GM21528 (cell line): Measurements from ENCODE around the gene KRTAP10-6.
"Not testable (repeated sequence)": the region's sequence is repeated elsewhere in the genome, so short reads cannot be mapped to it uniquely, and the experiment has no call there.

Source experiments
- ATAC-seq: cut with Tn5 transposase; IDR thresholded peaks from one replicate; pipeline ENCODE4 v1.9.1; 2021; ENCODE audit warnings: mild to moderate bottlenecking, moderate library complexity; ENCODE audit not compliant: unreplicated experiment, low FRiP score

Gene KRTAP10-6, protein sequence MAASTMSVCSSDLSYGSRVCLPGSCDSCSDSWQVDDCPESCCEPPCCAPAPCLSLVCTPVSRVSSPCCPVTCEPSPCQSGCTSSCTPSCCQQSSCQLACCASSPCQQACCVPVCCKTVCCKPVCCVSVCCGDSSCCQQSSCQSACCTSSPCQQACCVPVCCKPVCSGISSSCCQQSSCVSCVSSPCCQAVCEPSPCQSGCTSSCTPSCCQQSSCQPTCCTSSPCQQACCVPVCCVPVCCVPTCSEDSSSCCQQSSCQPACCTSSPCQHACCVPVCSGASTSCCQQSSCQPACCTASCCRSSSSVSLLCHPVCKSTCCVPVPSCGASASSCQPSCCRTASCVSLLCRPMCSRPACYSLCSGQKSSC

DNA sequence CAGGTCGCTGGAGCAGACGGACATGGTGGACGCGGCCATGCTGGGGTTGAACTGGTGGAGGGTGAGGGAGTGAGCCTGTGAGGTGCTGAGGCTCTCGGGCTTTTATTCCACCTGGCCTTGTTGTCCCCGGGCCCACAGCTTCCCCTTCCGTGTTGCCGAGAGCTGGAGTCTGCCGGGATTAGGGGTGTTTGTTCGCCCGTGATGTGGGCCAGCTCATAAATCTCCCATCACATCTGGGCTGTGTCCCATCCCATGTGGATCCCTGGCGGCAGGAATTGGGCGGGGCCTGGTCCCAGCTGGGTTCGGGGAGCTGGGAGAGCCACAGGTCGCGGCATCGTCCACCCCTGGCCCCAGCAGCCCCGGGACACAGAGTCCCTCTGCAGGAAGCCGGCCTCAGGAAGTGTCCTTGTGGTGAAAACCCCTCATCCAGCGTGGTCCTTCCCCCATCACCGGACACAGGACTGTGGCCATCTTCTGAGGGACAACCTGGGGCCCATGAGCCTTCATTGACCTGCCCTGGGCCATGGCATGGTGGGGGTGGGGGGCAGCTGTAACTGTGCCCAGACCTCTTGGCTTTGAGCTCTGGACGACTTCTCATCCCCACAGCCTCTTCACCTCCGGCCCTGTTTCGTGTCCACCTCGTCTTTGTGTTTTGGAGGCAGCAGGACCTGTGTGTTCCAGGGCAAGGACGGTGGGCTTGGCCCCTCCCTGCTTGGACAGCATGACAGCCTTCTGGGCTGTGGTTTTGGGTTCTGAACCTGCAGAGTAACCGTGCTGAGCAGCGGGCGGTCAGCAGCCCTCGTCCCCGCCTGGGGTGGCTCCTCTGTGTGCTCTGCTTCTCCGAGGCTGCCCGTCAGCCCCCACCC, at the start of gene KRTAP10-6:
Gene KRTAP10-6 (minus strand): TSS at position 60 of the 866 bp plus-strand sequence. CDS start 21 bp downstream, at position 39.
- ATAC-seq, result no peak

DNA sequence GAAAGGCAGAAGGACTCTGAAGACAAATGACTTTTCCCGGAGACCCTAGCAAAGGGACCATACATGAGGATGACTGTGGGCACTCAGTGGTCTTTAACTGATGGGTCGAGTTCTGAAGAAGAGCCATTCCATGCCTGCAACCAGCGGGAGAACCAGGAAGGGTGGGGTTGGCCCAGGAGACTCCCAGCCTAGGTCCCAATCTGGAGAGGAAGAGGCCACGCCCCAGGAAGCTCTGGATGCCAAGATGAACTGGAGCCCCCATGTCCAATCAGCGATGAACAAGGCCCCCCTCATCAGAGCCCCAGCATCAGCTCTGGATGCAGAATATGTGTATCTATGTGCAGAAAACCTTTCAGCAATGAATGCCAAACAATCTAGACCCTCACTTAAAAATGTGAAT, 48.5 kb upstream of the KRTAP10-6 start:
- ATAC-seq, result no peak

DNA sequence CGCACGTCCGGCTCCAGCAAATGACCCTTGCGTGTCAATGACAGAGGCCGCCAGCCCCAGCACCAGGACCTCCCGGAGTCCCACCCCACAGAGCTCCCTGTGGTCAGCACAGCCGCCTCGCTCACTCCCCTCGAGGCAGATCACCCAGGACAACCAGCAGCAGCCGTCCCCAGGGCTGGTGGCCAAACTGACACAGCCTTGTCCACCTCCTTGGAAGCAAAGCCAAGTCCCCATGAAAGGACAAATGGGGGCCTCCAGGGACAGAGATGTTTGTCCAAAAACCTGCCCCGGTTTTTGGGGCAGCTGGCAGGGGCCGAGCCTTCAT, 47.0 kb upstream of the KRTAP10-6 start:
- ATAC-seq, result no peak

DNA sequence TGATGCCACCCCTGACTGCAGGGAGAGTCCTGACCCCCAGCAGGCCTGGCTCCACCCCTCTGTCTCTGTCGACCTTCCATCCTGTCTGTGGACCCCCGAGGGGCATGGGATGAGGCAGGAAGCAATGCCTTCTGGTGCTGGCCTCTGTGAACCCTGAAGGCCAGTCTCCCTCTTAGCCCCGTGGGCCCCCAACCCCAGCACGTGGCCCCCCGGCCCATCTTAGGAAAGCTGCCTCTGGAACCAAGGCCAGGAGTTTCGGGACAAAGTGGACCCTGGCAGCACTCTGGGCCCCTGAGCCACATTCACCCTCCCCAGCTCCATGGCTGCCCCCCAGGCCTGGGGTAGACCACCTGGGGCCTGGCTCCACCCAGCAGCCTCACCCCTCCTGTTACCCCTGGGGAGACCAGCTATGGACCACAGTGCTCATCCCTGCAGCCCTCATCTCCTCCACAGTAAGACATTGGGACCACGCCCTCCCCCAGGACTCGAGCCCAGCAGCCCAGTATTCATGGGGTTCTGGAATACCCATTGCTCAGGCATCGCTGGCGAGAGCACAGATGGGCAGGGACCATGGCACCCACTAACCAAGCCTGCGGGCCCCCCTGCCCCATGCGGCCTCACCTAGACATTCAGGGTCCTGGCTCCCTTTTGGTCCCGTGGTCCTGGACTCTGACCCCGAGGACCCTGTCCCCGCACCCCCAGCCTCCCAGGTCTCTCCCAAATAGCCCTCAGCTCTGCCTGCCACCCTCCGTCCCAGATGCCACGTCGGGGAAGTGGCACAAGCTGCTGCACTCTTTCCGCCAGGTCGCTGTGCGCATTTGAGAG, 46.4 kb upstream of the KRTAP10-6 start:
- ATAC-seq, result not testable (repeated sequence)

DNA sequence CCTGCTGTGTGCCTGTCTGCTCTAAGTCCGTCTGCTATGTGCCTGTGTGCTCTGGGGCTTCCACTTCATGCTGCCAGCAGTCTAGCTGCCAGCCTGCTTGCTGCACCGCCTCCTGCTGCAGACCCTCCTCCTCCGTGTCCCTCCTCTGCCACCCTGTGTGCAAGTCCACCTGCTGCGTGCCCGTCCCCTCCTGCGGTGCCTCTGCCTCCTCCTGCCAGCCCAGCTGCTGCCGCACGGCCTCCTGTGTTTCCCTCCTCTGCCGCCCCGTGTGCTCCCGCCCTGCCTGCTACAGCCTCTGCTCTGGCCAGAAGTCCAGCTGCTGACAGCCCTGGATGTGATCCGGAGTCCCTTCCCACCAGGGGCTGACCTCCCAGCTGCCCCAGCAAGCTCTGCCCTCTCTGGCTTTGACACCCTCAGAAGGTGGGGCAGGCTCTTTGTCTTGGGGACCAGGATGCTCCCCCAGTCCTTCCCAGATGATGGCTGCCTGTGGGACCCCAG, 45.6 kb upstream of the KRTAP10-6 start:
- not testable (repeated sequence) for ATAC-seq

DNA sequence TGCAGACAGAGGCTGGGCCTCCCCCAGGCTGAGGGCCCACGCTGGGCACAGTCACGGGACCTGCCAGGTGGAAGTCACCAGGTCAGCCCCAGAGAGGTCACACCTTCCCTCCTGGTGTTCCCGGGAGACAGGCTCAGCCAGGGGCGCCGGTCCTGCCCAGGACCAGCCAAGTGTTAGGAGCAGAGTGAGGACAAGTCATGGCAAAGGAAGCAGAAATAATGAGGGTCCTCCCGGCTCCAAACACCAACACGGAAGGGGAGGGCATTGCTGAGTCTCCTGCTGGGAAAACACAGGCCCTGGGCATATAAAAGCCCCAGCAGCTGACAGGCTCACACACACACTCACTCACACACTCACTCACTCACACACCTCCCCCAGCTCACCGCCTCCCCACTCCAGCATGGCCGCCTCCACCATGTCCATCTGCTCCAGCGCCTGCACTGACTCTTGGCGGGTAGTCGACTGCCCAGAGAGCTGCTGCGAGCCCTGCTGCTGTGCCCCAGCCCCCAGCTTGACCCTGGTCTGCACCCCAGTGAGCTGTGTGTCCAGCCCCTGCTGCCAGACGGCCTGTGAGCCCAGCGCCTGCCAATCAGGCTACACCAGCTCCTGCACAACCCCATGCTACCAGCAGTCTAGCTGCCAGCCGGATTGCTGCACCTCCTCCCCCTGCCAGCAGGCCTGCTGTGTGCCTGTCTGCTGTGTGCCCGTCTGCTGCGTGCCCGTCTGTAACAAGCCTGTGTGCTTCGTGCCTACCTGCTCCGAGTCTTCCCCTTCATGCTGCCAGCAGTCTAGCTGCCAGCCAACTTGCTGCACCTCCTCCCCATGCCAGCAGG, 44.9 kb upstream of the KRTAP10-6 start, which contains the start of gene KRTAP10-10:
Gene KRTAP10-10 (plus strand): TSS at position 339 of the 833 bp plus-strand sequence. CDS start 62 bp downstream, at position 401.
- no peak for ATAC-seq

DNA sequence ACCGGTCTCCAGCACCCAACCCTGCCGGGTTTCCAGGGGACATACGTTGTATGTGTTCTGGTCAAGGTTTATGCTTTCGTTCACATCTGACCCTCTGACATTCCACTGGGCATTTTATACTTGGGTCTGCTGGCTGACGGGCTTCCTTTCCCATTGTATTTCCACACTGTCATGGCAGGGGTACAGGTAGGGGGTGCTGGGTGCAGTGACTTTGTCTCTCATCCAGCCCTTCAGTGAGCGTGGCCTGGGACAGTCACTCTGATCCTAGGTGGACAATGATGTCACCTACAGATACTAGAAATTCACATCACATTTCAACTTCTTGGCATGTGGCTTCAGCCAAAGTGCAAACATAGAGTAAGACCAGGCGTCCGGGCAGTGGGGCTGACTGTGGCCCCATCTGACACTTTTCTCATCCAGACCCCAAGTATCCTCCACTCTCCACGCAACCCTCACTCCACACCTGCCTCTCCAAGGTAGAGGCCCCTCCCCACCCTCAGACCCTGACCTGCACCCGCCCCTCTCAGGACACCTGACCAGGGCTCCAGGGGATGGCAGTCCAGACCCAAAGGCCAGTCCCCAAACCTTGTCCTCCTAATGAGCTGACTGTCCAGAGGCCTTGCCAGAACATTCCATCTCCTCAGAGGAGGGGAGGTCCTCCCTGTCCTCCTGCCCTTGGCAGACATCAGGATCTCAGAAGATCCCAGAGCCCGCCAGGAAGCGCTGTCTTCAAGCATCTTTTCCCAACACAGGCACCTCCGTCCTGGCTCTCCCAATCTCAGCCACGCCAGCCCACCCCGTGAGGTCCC, 44.1 kb upstream of the KRTAP10-6 start:
- no peak for ATAC-seq

DNA sequence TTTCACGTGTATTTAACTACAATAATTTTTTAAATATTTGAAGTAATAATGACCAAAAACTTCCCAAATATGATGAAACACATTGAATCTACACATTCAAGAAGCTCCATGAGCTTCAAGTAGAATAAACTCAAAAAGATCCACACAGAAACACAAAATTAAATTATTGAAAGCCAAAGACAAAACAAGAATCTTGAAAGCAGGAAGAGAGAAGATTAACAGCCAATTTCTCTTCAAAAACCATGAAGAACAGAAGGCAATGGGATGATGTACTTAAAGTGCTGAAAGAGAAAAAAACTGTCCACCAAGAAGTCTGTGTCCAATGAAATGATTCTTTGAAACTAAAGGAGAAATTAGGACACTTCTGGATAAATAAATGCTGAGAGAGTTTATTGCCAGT, 39.8 kb upstream of the KRTAP10-6 start:
- no peak for ATAC-seq

DNA sequence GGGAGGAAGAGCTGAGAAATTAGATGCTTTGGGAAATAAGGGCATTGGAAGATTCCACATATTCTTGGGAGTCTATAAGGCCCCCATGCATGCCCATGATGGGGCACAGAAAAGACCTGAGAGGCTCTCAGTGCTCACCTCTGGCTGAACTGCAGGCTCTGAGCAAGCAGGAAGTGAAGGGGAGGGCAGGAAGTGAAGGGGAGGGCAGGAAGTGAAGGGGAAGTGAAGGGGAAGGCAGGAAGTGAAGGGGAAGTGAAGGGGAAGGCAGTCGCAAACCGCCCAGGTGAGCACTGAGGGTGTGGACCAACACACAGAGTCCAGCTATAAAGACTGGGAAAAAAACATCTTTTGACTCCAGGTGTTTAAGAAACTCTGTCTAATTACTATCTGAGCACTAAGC, 38.1 kb upstream of the KRTAP10-6 start:
- ATAC-seq, result no peak

DNA sequence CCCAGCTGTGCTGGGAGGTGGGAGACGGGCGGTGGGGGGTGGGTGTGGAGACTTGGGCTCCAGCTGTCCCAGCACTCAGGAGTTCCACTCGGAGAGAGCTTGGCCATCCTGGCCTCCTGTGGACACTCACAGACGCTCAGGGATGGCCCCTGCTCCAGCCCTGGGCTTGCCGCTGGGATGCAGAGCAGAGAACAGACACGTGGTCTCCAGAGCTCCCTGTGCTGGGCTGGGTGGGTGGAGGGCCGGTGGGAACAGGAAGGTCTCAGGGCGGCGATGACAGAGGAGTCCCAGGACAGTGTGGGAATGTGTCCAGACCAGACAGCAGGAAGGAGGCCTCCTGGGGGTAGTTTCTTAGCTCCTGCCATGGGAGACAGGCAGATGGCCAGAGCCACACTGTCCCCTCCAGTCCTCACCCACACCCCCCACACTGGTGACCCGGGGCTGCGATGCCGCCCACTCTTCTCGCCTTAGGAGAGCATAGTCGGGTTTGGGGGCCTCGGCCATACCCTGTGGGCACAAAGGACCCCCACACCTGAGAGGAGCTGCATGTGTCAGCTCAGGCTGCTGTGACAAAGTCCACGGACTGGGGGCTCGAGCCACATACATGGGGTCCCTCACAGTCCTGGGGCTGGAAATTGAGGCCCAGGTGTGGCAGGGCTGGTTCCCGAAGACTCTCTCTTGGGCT, 36.5 kb upstream of the KRTAP10-6 start:
- ATAC-seq, result no peak

DNA sequence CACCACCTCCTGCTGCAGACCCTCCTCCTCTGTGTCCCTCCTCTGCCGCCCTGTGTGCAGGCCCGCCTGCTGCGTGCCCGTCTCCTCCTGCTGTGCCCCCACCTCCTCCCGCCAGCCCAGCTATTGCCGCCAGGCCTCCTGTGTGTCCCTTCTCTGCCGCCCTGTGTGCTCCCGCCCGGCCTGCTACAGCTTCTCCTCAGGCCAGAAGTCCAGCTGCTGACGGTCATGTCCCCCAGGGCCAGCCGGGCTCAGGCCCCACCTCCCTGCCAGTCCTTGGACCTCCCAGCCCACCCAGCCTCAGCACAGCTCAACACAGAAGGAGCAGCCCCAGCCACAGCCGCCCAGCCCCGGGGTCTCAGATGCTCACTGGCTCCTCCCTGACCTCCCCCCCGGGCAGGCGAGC, 35.5 kb upstream of the KRTAP10-6 start:
- ATAC-seq, result not testable (repeated sequence)

DNA sequence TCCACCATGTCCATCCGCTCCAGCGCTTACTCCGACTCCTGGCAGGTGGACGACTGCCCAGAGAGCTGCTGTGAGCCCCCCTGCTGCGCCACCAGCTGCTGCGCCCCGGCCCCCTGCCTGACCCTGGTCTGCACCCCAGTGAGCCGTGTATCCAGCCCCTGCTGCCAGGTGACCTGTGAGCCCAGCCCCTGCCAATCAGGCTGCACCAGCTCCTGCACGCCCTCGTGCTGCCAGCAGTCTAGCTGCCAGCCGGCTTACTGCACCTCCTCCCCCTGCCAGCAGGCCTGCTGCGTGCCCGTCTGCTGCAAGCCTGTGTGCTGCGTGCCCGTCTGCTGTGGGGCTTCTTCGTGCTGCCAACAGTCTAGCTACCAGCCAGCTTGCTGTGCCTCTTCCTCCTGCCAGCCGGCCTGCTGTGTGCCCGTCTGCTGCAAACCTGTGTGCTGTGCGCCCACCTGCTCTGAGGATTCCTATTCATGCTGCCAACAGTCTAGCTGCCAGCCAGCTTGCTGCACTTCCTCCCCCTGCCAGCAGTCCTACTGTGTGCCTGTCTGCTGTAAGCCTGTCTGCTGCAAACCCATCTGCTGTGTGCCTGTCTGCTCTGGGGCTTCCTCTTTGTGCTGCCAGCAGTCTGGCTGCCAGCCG, 35.0 kb upstream of the KRTAP10-6 start:
- ATAC-seq, result not testable (repeated sequence)

DNA sequence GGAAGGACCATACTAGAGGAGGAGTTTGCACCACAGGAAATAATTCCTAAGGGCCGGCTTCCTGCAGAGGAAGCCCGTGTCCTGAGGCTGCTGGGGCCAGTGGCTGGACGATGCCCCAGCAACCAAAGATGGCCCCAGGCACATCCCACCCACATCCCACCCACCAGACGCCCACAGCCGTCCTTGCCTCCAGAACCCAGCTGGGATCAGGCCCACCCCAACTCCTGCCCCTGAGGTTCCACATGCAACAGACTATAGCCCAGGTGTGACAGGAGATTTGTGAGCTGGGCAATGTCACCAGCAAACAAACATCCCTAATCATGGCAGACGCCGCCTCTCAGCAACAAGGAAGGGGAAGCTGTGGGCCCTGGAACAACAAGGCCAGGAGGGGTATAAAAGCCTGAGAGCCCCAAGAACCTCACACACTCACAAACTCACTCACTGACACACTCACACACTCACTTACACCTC, 34.4 kb upstream of the KRTAP10-6 start, which contains the start of gene KRTAP10-9:
Gene KRTAP10-9 (plus strand): TSS at position 421 of the 471 bp plus-strand sequence. CDS start 79 bp downstream, outside the sequence.
- no peak for ATAC-seq

DNA sequence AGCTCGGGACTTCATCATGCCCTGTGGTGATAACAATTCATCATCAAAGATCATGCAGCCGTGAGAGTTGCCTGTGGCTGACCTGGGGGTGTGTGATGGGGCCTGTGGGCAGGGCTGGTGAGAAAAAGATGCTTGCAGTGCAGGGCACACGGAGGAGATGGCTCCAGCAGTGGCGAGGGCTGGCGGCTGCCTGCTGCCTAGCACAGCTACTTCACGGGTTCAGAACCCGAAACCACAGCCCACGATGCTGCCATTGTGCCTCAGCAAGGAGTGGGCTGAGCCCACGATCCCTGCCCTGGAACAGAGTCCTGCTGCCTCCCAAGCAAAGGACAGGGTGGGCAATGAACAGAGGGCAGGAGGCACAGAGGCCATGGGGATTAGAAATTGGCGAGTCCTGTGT, 34.0 kb upstream of the KRTAP10-6 start:
- no peak for ATAC-seq

DNA sequence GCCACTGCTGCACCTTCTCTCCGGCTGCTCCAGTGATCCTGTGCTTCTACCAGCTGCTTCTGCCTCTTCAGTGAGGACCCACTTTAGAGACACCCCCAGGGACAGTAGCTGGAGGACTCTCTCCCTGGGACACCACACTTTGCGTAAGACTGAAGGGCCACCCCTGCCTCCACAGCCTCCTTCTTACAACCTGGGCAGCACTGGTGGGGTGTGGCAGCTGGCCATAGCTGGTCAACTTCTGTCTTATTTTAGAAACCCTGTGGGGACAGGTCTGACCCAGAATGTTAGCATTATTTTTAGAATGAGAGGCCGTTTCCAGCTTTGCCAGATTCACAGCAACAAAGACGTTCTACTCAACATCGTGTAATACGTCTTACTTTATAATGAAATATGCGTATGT, 33.5 kb upstream of the KRTAP10-6 start:
- ATAC-seq, result no peak

DNA sequence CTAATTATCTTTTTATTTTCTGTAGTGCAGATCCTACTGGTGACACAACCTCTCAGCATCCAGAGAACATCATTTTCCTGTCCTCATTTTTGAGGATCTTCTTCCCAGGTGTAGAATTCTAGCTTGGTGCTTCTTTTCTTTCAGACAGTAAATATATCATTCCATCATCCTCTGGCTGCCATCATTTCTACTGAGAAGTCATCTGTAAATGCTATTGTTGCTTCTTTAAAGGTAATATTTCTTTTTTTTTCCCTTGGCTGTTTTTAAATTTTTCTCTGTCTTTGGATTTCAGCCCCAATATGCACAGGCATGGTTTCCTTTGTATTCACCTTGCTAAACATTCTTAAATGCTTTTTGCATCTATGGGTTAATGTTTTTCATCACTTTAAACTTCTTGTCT, 31.3 kb upstream of the KRTAP10-6 start:
- no peak for ATAC-seq

DNA sequence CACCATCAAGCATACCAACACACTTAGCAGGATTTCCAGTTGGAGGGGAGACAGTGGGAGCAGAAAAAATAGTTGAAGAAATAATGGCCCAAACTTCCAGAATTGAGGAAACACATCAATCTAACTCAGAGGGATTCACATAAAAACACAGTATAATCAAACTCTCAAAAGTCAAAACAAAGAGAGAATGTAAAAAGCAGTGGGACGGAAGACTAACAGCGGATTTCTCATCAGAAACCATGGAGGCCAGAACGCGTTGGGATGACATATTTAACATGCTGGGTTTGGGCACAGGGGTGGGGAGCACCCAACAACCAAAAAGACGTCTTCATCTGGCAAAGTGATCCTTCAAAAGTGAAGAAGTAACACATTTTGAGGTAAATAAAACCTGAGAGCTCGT, 27.6 kb upstream of the KRTAP10-6 start:
- no peak for ATAC-seq

DNA sequence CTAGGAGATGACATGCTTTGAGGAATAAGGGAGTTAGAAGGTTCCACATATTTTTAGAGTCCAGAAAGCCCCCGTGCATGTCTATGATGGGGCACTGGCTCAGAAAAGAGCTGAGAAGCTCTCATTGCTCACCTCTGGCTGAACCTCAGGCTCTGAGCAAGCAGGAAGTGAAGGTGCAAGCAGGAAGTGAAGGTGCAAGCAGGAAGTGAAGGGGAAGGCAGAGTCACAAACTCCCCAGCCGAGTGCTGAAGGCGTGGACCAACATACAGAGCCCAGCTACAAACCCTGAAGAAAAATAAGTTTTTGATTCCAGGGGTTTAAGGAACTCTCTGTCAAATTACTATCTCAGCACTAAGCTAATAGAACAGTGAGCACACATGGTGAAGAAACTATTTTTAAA, 26.6 kb upstream of the KRTAP10-6 start:
- no peak for ATAC-seq
